Femur (tissue), 1 donor: Measurements from ENCODE around the gene ITGB6.
A peak's percentile ranks its signal among the peaks of the same experiment; 100 is the strongest.
"Not testable (repeated sequence)": the region's sequence is repeated elsewhere in the genome, so short reads cannot be mapped to it uniquely, and the experiment has no call there.

Experiments used
- DNase-seq: peaks from one replicate; pipeline ENCODE4 v3.0.0-alpha.2; 2017

ITGB6 gene

DNA sequence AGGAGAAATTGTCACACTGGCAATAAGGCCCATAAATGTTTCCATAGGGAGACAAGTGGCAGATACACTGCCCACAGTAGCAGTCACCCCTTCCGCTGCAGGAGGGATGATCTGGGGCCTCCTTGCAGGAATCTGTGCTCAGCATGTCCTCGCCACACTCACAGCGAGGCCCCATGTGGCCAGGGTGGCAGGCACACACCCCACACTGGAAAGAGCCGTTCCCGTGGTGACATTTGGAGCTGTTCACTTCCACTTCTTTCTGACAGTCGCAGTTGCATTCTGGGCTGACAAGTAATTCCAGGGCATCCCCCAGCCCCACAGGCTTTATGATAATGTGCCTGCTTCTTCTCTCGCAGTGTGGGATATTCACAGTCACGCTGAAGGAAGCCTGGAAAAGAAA is 62.6 kb downstream of the ITGB6 start:
- DNase-seq: no peak

DNA sequence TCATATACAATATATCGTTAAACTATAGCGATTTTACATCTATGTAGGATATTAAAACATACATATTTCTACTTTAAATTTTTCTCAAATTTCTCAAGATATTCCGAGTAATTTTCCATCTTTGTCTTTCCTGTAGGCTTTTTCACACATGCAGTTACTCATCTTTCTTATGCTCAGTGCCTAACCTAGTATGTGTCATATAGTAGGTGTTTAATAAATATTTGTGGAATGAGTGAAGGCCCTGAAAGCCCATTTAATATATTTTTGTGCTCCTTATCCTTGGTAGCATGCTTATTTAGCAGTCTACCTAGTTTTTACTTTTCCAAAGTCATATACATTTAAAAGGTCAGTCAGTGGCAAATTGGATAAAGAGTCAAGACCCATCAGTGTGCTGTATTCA is 67.3 kb downstream of the ITGB6 start:
- DNase-seq: no peak

DNA sequence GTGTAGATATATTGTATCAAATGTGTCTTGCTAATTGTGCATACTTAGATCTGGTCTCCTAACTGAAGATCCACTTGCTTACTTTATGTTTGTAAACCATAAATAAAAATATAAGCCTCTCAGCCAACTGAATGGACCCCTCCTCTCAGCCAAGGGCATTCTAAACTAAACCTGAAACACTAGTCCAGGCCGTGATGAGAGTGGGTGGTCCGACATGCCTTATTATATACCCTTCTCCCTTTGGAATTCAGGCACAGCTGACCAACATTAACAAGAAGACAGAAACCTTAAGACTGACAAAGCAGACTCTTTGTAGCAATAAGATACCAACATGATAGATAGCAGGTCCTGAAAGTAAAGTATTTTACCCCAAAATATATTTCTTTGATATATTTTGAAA is 73.3 kb downstream of the ITGB6 start:
- DNase-seq: no peak

DNA sequence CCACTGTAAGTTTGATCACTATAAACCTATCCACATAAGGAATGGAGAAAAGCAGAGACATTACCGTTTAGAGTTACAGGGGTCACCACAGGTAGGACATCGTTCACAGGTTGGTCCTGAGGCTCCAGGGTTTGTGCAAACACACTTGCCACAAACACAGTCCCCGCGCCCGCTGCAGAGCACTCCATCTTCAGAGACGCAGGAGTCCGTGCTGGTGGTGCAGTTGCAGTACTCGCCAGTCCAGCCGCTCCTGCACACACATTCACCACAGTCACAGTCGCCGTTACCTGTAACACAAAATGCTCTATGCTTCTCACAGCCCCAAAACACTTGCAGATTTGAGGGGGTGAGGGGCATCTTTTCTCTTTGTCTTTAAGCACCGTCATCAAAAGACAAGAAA is 73.8 kb downstream of the ITGB6 start:
- no peak for DNase-seq

DNA sequence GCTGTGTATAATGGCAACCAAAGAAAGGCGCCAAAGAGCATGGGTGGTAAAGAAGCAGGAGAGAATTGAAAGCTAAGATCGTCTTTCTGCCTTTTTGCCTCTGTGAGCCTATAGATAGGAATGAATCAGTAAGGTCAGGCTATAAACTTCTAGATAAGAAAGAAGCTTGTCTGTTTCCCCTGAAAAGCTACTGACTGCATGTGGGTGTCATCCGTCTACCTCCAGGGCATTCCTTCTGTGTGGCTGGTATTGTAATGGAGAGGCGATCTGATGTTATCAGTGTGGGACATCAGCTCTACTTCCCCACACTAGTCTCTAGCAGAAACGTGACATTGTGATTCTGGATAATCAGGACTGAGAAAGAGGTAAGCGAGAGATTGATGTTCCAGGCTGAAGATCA is 74.2 kb downstream of the ITGB6 start:
- DNase-seq: no peak

DNA sequence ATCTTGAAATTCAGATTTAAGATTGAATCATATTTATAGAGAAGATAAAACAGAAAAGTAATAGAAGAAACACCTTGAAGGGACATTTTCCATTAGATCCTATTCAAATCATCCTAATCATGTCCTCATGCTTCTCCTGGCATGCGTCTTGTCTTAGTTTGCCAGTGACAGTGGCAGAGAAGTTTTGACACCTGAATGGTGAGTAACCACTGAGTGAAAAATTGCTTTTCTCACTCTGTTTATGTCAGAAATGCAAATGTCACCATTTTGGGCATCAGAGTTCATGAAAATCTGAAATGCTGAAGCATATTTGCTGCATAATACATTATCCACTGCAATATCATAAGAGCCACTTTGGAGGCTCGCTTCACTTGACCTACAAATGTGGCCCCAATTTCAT is 74.7 kb downstream of the ITGB6 start:
- no peak for DNase-seq

DNA sequence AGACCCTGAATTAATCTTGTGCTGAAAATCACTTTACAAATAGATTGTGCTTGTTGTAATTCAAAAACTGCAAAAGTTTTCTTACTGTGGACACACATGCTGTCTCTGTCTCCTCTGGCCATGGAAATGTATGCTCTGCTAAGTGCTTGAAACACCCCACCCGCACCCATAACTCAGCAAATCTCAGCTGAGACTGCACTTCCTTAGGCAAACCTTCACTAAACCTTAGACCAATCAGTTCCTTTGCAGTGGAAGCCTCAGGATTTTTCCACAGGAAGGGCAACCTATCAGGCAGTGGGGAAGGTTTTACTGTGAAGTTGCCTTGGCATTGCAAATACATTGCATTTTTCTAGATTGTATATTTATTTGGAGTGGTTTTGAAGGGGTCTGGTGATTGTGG is 75.5 kb downstream of the ITGB6 start:
- no peak for DNase-seq

DNA sequence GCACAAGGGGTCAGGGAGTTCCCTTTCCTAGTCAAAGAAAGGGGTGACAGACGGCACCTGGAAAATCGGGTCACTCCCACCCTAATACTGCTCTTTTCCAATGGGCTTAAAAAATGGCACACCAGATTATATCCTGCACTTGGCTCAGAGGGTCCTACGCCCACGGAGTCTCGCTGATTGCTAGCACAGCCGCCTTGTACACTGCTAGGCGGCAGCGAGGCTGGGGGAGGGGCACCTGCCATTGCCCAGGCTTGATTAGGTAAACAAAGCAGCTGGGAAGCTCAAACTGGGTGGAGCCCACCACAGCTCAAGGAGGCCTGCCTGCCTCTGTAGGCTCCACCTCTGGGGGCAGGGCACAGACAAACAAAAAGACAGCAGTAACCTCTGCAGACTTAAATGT is 85.4 kb downstream of the ITGB6 start:
- not testable (repeated sequence) for DNase-seq

DNA sequence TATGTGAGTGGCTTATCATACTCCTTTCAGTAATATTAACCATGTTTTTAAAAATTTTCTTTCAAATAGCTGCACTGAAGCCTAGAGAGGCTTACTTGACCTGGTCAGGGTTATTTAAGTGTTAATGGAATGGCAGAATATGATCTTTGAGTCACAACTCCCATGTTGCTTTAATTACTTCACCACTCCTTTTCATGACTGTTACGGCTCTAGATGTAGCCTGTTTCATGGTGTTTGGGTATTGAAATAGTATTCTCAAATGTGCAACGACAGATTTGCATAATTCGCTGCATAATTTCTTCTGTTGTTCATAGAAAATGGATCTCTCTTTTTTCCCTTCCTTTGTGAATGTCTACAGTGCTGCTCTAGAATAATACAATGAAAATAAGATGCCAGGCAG is 86.1 kb downstream of the ITGB6 start:
- no peak for DNase-seq

DNA sequence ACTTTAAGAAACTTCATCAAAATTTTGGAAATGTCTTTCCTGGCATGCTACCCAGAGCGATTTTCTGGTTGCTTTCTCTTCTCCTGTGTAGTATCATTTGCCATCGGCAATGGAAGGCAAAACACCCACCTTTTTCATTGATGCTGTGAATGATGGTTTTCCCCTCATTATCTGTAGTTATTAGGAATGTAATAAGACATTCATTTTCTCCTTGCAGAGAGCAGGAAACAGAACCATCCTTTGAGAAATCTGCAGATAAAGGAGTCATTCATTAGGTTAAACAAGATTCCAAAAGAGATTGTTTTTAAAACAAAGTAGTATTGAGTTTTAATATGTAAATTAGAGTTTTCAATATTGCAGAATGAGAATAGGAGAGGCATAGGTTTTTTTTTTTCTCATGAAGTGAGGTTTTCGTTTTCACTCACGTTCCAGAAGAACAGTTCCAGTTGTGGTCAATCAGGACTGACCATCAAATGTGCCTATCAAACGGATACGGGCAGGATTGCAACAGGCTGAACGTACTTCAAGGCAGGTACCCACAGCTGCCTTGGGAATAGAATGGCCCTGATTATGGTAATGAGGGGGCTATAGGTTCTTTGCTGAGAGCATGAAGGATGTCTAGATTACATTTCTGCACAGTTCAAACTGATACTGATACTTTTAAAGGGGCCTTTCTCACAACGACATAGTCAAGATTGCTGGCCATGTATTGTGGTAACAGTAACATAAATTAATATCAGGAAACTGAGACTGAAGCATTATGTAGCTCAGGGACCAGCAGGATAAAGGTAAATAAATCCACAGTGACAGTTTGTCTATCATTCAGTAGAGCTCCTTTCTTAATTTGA is 87.9 kb downstream of the ITGB6 start:
- DNase-seq: no peak

DNA sequence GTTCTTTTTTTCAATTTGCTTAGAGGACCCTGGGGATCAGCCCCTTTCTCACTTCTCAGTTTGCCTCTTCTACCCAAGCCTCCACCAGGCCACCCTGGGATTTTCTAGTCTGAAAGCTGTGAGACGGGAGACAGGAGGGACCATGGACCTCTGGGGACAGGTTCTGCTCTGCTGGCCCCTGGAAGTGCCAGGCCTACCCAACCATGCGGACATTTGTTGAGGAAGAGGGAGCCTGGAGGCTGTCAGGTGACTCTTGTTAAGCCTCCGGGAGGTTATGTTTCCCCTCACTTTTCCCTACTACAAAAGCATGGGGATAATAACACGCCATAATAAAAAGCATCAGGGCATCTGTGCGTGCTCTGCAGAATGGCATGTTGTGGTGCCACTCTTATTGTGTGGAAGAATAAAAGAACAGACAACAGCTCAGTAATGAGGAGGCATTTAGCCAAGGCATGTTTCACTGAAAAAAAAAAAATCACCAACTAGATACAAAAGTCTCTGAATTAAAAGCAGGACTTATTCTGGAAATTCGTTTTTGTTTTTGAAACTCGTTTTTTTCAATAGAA is 89.3 kb downstream of the ITGB6 start:
- DNase-seq: no peak

DNA sequence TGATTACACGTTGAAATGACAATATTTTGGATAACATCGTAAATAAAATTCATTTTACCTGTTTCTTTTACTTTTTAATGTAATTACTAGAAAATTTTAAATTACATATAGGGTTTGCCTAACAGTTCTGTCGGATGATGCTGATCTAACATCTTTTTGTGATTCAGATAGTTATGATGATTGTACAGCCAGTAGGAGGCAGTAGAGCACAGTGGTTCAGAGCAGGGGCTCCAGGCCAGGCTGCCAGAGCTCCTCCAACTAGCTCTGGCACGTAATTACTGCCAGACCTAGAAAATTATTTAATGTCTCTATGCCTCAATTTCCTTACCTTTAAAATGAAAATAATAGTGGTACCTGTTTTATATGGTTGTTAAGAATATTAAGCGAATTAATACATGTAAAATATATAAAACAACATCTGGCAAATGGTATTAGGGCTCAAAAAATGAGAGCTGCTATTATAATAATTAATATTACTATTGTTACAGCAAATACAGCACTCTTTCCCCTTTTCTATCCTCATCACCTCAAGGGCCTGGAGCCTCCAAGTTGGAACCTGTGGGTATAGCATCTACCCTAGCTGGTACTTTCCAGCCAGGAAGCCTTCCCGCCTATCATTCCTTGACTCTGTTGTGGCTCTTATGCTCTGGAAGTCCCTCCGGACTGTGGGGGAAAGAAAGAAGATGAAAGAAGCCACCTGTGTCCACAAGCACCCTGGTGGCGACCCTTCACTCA is 90.0 kb downstream of the ITGB6 start:
- peak; percentile 70 for DNase-seq

DNA sequence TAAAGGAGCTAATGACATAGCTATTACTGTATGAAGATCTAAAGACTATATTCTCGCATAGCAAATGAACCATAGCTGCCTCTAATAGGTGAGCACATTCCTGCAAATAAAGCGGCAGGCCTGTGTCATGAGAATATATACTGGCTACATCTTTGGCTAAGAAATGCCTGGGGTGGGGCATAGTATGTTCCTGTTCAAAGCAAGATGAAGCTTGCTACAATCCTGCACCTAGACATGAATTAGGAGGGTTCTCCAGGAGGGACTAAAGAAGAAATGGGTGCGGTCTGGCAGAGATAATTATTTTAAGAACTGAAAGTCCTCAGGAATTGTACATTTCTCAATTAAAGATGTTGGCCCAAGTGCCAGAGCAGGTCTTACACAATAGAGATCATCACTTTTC is 90.8 kb downstream of the ITGB6 start:
- DNase-seq: no peak

DNA sequence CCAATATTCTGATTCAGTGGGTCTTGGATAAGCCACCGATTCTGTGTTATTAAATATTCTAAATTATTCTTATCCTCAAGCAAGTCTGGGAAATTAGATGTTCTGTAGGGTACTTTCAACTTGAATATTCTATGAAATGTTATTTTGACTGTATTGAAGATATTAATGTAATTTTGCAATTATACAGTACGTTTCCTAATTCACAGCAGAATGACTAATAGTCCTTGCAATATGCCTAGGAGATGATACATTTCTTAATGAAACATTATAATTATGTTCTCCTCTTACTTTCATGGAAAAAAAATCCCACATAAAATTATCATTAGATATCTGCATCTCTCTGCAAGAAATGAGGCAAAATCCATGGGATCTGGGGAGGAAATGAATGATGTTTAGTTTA is 91.4 kb downstream of the ITGB6 start:
- DNase-seq: no peak

DNA sequence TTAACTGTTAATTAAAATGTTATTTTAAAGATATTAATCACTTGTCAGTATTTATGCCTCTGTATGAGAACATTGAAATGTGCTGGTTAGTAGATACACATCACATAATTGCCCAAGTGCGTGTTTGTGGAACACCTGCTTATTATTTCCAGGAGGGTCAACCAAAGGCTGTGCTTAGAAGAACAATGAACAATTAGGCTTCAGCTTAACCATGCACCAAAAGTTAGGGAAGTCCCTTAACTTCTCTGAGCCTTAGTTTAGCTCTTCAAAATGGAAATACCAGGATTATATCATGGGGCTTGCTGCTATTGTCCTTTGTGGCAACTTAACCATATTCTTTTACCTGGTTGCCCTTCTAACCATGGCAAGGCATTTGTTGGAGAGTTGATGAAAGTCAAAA is 94.7 kb downstream of the ITGB6 start:
- DNase-seq: no peak

DNA sequence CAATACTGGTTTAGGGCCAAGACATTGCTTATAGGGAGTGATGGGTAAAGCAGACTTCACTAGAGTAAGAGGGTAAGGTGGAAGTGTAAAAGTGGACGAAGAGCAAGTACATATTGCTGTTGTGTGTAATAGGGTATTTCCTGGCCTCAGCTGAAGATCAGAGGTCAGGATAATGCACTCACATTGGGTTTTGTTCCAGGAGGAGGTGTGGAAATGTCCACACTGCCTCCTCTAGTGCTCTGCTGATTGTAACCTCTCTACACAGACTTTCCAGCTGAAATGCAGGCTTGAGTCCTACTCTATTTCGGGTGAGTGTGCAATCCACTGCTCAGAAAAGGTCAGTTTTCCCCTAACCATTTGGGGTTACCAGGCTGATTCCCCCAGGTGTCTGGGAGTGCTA is 96.0 kb downstream of the ITGB6 start:
- no peak for DNase-seq

DNA sequence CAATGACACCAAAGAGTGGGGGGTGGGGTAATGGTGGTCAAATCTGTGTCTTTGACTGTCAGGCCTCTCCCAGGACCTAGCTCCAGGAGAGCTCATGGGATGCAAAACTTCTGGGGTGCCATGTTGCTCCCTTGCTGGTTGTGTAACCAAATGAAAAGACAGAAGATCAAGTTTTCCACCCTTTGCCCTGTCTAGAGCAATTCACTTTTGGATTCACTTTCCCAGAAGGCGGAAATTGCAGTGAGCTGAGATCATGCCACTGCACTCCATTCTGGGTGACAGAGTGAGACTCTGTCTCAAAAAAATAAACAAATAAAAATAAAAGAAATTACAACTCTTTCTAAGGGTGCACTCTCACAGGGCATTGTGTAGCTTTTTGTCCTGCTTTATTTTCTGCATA is 102.7 kb downstream of the ITGB6 start:
- DNase-seq: no peak

DNA sequence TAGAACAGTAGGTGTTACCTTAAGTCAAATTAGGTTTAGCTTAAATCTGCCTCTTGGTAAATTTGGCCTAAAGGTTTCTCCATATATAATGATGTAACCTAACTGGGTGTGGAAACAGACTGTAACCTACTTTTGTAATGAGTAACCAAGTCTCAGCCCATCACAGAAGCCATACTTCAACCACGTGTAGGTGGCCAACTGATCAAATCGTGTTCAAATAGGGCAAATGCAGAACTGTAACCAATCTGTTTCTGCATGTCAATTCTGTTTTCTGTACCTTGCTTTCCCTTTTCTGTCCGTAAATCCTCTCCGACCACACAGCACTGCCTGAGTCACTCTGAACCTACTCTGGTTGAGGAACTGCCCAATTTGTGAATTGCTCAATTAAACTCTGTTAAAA is 103.7 kb downstream of the ITGB6 start:
- no peak for DNase-seq

DNA sequence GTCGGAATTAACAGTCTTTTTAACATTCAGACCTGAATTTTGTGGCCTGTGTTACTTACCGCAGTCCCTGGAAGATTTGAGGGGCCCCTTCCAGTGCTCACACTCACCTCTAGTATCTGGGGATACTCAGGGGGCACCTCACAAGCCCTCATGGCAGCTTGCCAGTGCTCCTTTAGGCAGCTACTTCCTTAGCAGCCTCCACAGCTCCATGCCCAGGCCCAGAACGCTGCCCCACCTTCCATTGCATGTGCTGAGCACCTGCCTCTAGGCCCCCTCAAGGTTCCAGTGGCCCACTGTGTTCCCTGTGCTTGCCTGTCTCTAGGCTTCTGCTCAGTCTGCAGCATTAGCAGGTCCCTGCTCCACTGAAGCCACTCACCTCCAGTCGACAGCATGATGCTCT is 107.6 kb downstream of the ITGB6 start:
- DNase-seq: no peak

DNA sequence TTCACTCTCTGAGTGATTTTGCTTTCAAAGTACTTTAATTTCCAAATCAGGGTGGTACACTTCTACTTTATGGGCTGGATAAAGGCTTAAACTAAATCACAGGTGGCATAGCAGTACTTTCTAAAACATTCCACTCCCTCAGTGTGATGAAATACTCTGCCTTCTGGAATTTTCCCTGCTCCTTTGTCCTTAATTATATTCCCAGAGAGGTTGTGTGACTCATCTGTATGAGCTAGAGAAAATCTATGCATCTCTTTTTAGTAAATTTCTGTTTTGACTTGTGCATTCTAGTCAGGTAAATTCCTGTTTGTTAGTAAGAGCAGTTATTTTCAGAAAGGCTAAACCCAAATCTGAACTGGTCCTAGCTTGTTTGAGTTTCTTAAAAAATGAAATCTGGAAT is 108.7 kb downstream of the ITGB6 start:
- DNase-seq: no peak

DNA sequence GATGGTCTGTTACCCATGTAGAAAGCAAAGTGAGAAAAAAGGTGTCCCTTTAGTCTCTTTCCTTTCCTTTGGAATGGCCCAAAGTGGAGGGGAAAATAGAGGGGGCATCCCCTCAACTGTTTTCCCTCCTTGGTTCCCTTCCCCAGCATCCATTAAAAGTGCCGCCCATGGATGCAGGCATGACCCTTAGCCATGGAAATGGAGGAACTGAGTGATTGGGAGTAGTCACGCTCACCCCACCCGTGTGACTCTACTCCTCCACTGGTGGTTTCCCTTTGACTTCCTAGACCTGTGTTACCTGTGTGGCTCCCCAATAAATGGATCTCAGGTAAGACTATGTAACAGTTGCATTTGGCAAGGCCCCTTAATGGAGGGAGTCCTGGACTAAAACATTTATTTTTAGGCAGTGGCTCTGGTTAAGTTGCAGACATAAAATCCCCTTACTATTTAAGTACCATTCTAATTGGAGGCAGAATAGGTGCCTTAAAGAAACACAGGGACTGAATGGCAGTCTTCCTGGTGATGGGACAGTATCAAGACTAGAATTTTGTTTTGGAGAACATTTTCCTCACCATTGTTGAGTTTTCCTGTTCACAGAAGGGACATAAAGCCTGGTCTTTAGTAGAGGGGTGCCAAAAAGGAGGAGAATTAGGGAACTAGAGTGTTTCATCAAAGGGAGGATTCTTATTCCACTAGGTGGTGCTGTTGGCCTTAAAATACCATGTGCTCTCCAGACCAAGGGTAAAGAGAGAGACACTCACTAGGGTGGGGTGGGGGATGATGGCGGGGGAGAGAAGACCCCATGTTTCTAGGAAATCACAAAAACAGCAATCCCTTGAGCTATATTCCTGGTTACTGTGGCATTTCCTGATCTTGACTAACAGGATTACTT is 112.0 kb downstream of the ITGB6 start:
- no peak for DNase-seq

DNA sequence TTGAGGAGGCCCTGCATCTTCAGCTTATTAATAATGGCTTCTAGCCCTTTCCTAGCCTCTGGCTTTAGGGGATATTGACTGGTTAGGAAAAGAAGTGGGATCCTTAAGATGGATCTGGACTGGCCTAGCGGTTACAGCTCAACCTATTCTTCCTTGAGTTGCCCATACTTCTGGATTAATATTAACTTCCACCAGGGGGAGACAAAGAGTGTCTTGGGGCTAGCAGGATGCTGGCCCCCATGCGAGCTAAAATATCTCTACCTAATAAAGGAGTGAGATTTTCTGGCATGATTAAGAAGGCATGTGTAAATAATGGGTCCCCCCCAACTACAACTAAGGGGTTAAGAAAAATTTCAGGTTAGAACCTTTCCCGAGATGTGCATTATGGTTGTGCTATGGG is 114.4 kb downstream of the ITGB6 start:
- DNase-seq: no peak
